GM19467 (cell line): ENCODE data around the gene THAP7.

Source experiments
- ATAC-seq: cut with Tn5 transposase; IDR thresholded peaks from one replicate; pipeline ENCODE4 v1.9.1; 2021; ENCODE audit warnings: mild to moderate bottlenecking, moderate library complexity; ENCODE audit not compliant: unreplicated experiment

Gene THAP7

DNA sequence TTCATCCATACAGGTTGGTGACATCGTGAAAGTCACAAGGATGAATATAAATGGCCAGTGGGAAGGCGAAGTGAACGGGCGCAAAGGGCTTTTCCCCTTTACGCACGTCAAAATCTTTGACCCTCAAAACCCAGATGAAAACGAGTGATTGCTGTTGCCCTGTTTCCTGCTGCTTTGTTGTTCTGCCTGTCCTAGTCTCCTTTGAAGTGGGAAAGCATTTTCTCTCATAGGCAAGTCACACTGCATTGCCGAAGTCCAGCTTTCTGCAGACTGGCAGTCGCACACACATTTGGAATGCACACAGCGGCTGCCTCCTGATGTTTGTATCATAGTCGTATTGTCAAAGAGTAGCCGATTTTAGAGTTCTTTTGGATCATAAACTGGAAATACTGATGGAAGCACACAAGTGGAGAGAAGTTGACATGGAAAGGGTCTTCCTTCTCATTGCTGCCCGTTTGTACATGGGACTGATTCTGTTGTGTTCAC lies 52.2 kb downstream of the THAP7 start:
- ATAC-seq = no peak
